Smooth muscle cell (in vitro differentiated cells): ENCODE results near the gene CNTFR. TPM values are rescaled to one million over a fixed set of nuclear protein-coding genes. Genes with fewer than 3 reads are reported as not detected.

Experiments
- DNase-seq: peaks from one replicate; lab custom pipeline; 2025; ENCODE audit not compliant: unreplicated experiment; lab: John Stamatoyannopoulos, UW
- H2AFZ ChIP-seq: fragments of 200-600 bp; sonication (generic); 2 replicates; pipeline ENCODE4 v1.6.0; 2016; ENCODE audit warnings: antibody characterized with exemption, low read depth, mild to moderate bottlenecking
- H3F3A ChIP-seq: fragments of 200-600 bp; sonication (generic); 2 replicates; pipeline ENCODE4 v1.6.0; 2017; ENCODE audit warnings: antibody characterized with exemption, low read depth
- H3K27ac ChIP-seq: fragments of 200-600 bp; sonication (generic); 2 replicates; pipeline ENCODE4 v1.5.1; 2016; ENCODE audit warnings: low read depth, mild to moderate bottlenecking
- H3K27me3 ChIP-seq: fragments of 200-600 bp; sonication (generic); 2 replicates; pipeline ENCODE4 v1.6.1; 2016; ENCODE audit warnings: low read depth, mild to moderate bottlenecking
- H3K36me3 ChIP-seq: fragments of 200-600 bp; sonication (generic); 2 replicates; pipeline ENCODE4 v1.5.1; 2016; ENCODE audit warnings: low read depth
- H3K4me1 ChIP-seq: fragments of 200-600 bp; sonication (generic); 2 replicates; pipeline ENCODE4 v1.5.1; 2016; ENCODE audit warnings: low read depth
- H3K4me2 ChIP-seq: fragments of 200-600 bp; sonication (generic); 2 replicates; pipeline ENCODE4 v1.6.0; 2016; ENCODE audit warnings: mild to moderate bottlenecking
- H3K4me3 ChIP-seq: fragments of 200-600 bp; sonication (generic); 2 replicates; pipeline ENCODE4 v1.5.1; 2016; ENCODE audit warnings: mild to moderate bottlenecking
- H3K79me2 ChIP-seq: fragments of 200-600 bp; sonication (generic); 2 replicates; pipeline ENCODE4 v1.6.0; 2016; ENCODE audit warnings: low read depth, mild to moderate bottlenecking
- H3K9ac ChIP-seq: fragments of 200-600 bp; sonication (generic); 2 replicates; pipeline ENCODE4 v1.6.0; 2016; ENCODE audit warnings: low read depth
- H3K9me3 ChIP-seq: fragments of 200-600 bp; sonication (generic); replicated peaks from 2 replicates; pipeline ENCODE4 v1.5.1; 2016; ENCODE audit warnings: low read depth
- H4K20me1 ChIP-seq: fragments of 200-600 bp; sonication (generic); 2 replicates; pipeline ENCODE4 v1.6.0; 2016; ENCODE audit warnings: low read depth
- CTCF ChIP-seq: fragments of 200-600 bp; sonication (generic); IDR thresholded peaks from 2 replicates; pipeline ENCODE4 v1.5.1; 2017; ENCODE audit warnings: borderline replicate concordance, mild to moderate bottlenecking, antibody characterized with exemption; ENCODE audit not compliant: insufficient read depth, poor library complexity, severe bottlenecking
- WGBS: methylation state at CpG from one replicate; pipeline ENCODE4 v1.1.7; 2016; ENCODE audit warnings: low lambda C conversion rate; 5-methylcytosine and 5-hydroxymethylcytosine counted together
- polyA plus RNA-seq: library from polyadenylated mRNA; unstranded; fragments of >200 nt; fragmentation: Nextera tagmentation; extraction: Ambion mirVana; gene quantifications from 2 replicates; pipeline ENCODE4 v1.2.1, GENCODE V29; 2016
- total RNA-seq: library from RNA; depleted of rRNA; stranded (reverse); fragments of >200 nt; gene quantifications from 2 replicates; pipeline ENCODE4 v1.2.3, GENCODE V29; 2014

The CNTFR gene
- total and polyA plus RNA-seq, 2 experiments from 2014 or later: 4.3 to 16.4 TPM

DNA sequence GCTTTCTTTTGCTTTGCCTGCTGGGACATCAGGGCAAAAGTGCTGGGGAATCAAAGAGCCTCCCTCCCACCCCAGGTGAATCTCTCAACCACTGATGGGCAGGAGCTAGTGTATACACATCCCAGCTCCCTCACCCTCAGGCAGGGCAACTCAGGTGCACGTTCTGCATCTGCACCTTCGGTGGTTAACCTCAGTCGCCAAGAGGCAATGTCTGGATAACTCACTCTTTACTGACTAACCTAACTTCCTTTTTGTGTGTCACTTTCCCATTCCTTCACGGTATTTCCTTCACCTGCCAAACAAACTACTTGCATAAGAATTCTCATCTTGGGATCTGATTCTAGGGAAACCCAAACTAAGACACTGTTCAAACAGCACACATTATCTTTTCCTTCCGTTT is 26.3 kb downstream of the CNTFR start:
- DNase-seq: no peak
- no peak overlapping the region for H3K4me2 ChIP-seq
- no peak overlapping the region for H3K9ac ChIP-seq
- H4K20me1 ChIP-seq: no peaks in the 10 kb centered on the region
- H3K4me1 ChIP-seq: peaks cover 36% of the 10 kb centered on the region
- H2AFZ ChIP-seq: no peak overlapping the region
- H3K27ac ChIP-seq: no peak overlapping the region
- H3F3A ChIP-seq: peaks cover 9% of the 10 kb centered on the region
- no peak overlapping the region for H3K4me3 ChIP-seq
- H3K9me3 ChIP-seq: no peaks in the 10 kb centered on the region
- no peaks in the 10 kb centered on the region for H3K79me2 ChIP-seq
- no peaks in the 10 kb centered on the region for H3K36me3 ChIP-seq
- no peak for TF ChIP-seq CTCF
- WGBS: 90% methylated on average over 5 of the region's 5 CpGs
- H3K27me3 ChIP-seq: no peaks in the 10 kb centered on the region

DNA sequence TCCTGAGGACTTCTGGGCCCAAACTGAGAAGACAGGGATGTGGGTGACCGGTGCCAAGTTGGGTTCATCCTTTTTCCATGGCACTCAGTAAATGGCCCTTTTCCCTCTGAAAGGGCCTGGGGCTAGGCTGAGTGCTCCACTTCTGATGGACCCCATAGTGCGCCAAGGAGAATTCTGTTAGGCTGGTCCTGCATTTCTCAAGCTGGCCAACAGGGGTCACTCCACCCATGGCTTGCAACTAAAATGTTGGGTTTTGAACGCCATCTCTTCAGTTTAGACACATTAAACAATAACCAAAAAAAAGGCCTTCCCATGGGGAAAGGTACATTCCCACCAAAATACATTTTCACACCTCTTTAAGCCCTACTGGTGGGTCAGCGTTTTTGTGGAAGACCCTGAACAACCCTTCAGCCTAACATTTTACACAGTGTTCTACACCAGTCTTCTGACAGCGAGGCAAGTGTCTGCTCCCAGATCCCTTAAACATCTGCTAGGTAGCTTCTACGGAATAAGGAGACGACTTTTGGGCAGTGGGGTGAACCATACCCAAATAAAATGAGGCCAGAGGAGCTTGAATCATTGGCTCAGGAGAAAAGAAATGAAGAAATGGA is 27.3 kb downstream of the CNTFR start:
- Histone ChIP-seq H3K9ac (no peak overlapping the region), H4K20me1 (no peaks in the 10 kb centered on the region), H3K79me2 (no peaks in the 10 kb centered on the region), H3F3A (peaks cover 9% of the 10 kb centered on the region), H2AFZ (no peak overlapping the region), H3K36me3 (no peaks in the 10 kb centered on the region), H3K4me3 (no peak overlapping the region), H3K9me3 (no peaks in the 10 kb centered on the region), H3K4me1 (peaks cover 36% of the 10 kb centered on the region), H3K27ac (no peak overlapping the region), H3K27me3 (no peaks in the 10 kb centered on the region), H3K4me2 (no peak overlapping the region)
- peak; percentile 62 for TF ChIP-seq CTCF
- 79% methylated on average over 7 of the region's 7 CpGs for WGBS
- no peak for DNase-seq

GRCh38 chr9:34560599-34561214 is 28.8 kb downstream of the CNTFR start:
- 69% methylated on average over 21 of the region's 21 CpGs for WGBS
- Histone ChIP-seq H3K79me2 (no peaks in the 10 kb centered on the region), H3K4me2 (peak overlapping the region; percentile 67), H3F3A (peaks cover 9% of the 10 kb centered on the region), H4K20me1 (no peaks in the 10 kb centered on the region), H3K9ac (no peak overlapping the region), H3K4me1 (peaks cover 25% of the 10 kb centered on the region), H3K27me3 (no peaks in the 10 kb centered on the region), H3K9me3 (no peaks in the 10 kb centered on the region), H3K4me3 (no peak overlapping the region), H2AFZ (no peak overlapping the region), H3K36me3 (no peaks in the 10 kb centered on the region), H3K27ac (peak overlapping the region; percentile 38)
- no peak for TF ChIP-seq CTCF
- no peak for DNase-seq
